Left ventricle myocardium superior (tissue), 1 donor: ENCODE results near the gene ERLIN1. TPM values are rescaled to one million over a fixed set of nuclear protein-coding genes. Genes with fewer than 3 reads are reported as not detected.

ENCODE experiments used
- ATAC-seq: fragments of 200-7000 bp; cut with Tn5 transposase; one replicate; pipeline ENCODE4 v1.9.1; 2020; ENCODE audit warnings: mild to moderate bottlenecking, moderate library complexity
- DNase-seq: peaks from one replicate; pipeline ENCODE4 v3.0.0-alpha.2; 2020
- intact Hi-C: fragments of 100-400 bp; cut with micrococcal nuclease; formaldehyde crosslinking; loops from one replicate; pipeline ENCODE4 v1.11.0; 2022
- total RNA-seq: library from RNA; stranded (reverse); fragmentation: NEBNext Ultra II Directional; extraction: Animal tissue kit (Norgen Biotek cat#: 25700); gene quantifications from one replicate; pipeline ENCODE4 v1.2.1, GENCODE V29; 2021
- donor health status: DM: no; HTN: yes; CAD: no; lungs with severe emphysema.

ERLIN1 gene
- total RNA-seq, 1 donor from 2014 or later = 7.8 TPM

GRCh38 chr10:100104300-100104699, 81.5 kb downstream of the ERLIN1 start:
- intact Hi-C loops = no loop called here
- DNase-seq (no peak), ATAC-seq (no peak)

GRCh38 chr10:100103581-100103980, 82.2 kb downstream of the ERLIN1 start:
- ATAC-seq (no peak), DNase-seq (no peak)
- intact Hi-C loops = no loop called here

GRCh38 chr10:100101192-100102076, 84.4 kb downstream of the ERLIN1 start:
- intact Hi-C loops = no loop called here
- DNase-seq = no peak
- no peak for ATAC-seq

GRCh38 chr10:100100651-100101184, 85.1 kb downstream of the ERLIN1 start:
- ATAC-seq = no peak
- intact Hi-C loops = no loop called here
- DNase-seq = no peak

Other genes starting within 250 kb of the ERLIN1 start
- 5.5 TPM for gene DNMBP, start 176.1 kb downstream of the ERLIN1 start, total RNA-seq
- gene CPN1, start 104.2 kb downstream of the ERLIN1 start, total RNA-seq = not detected
- 10.3 TPM for gene CHUK, start 43.6 kb upstream of the ERLIN1 start, total RNA-seq
- gene CWF19L1, start 81.6 kb upstream of the ERLIN1 start, total RNA-seq = 13.0 TPM
- gene BLOC1S2, start 100.7 kb upstream of the ERLIN1 start, total RNA-seq = 18.2 TPM
- gene PKD2L1, start 144.2 kb upstream of the ERLIN1 start, total RNA-seq = not detected
- gene SCD, start 161.2 kb upstream of the ERLIN1 start, total RNA-seq = 13.2 TPM